HepG2 (cell line): ENCODE measurements around the gene HSPA1A. TPM values are rescaled to one million over a fixed set of nuclear protein-coding genes. Genes with fewer than 3 reads are reported as not detected.

ENCODE experiments used
- BCL3 ChIP-seq: sonication (generic); formaldehyde crosslinking; IDR thresholded peaks from 2 replicates; pipeline ENCODE4 v1.5.1; 2020; ENCODE audit warnings: mild to moderate bottlenecking, missing genetic modification reagents, moderate library complexity
- DPF2 ChIP-seq: sonication (generic); formaldehyde crosslinking; IDR thresholded peaks from 2 replicates; pipeline ENCODE4 v1.4.0; 2020; ENCODE audit warnings: mild to moderate bottlenecking, low read depth, missing genetic modification reagents, borderline replicate concordance
- E2F2 ChIP-seq: sonication (generic); formaldehyde crosslinking; IDR thresholded peaks from 2 replicates; pipeline ENCODE4 v1.4.0; 2020; ENCODE audit warnings: missing genetic modification reagents, borderline replicate concordance
- E2F5 ChIP-seq: sonication (generic); formaldehyde crosslinking; conservative IDR thresholded peaks from 2 replicates; pipeline ENCODE4 v1.4.0; 2020; ENCODE audit warnings: missing genetic modification reagents
- FLYWCH1 ChIP-seq: sonication (generic); formaldehyde crosslinking; IDR thresholded peaks from 2 replicates; pipeline ENCODE4 v1.8.1; 2023; ENCODE audit warnings: mild to moderate bottlenecking, missing genetic modification reagents
- FOXC1 ChIP-seq: sonication (generic); formaldehyde crosslinking; IDR thresholded peaks from 2 replicates; pipeline ENCODE4 v1.8.0; 2022; ENCODE audit warnings: mild to moderate bottlenecking, missing genetic modification reagents, borderline replicate concordance
- GTF2F1 ChIP-seq: fragments of 150-350 bp; IDR thresholded peaks from 2 replicates; pipeline ENCODE4 v1.6.1; 2014; ENCODE audit warnings: low read length
- GZF1 ChIP-seq: sonication (generic); formaldehyde crosslinking; IDR thresholded peaks from 2 replicates; pipeline ENCODE4 v1.5.1; 2020; ENCODE audit warnings: mild to moderate bottlenecking, missing genetic modification reagents
- HOXD1 ChIP-seq: sonication (generic); formaldehyde crosslinking; IDR thresholded peaks from 2 replicates; pipeline ENCODE4 v1.5.0; 2020; ENCODE audit warnings: missing genetic modification reagents
- IKZF4 ChIP-seq: sonication (generic); formaldehyde crosslinking; IDR thresholded peaks from 2 replicates; pipeline ENCODE4 v1.5.1; 2020; ENCODE audit warnings: borderline replicate concordance, mild to moderate bottlenecking, low read depth, missing genetic modification reagents; ENCODE audit errors: not compliant biosample characterization
- MTF1 ChIP-seq: sonication (generic); formaldehyde crosslinking; IDR thresholded peaks from 2 replicates; pipeline ENCODE4 v1.5.0; 2020; ENCODE audit warnings: missing genetic modification reagents
- NFRKB ChIP-seq: fragments of 450-650 bp; IDR thresholded peaks from 2 replicates; pipeline ENCODE4 v1.6.1; 2017
- NRL ChIP-seq: sonication (generic); formaldehyde crosslinking; IDR thresholded peaks from 2 replicates; pipeline ENCODE4 v1.5.0; 2020; ENCODE audit warnings: missing genetic modification reagents, mild to moderate bottlenecking, moderate library complexity, borderline replicate concordance
- RARG ChIP-seq: sonication (generic); formaldehyde crosslinking; IDR thresholded peaks from 2 replicates; pipeline ENCODE4 v1.4.0; 2020; ENCODE audit warnings: low read depth, mild to moderate bottlenecking, missing genetic modification reagents
- RFXANK ChIP-seq: IDR thresholded peaks from 2 replicates; pipeline ENCODE4 v1.6.1; 2016
- SP5 ChIP-seq: IDR thresholded peaks from 2 replicates; pipeline ENCODE4 v1.6.1; 2016; ENCODE audit warnings: low read depth, borderline replicate concordance
- TEAD3 ChIP-seq: optimal IDR thresholded peaks from 2 replicates; pipeline ENCODE3; 2016; ENCODE audit warnings: borderline replicate concordance
- TFAP4 ChIP-seq: sonication (generic); IDR thresholded peaks from 2 replicates; pipeline ENCODE4 v1.6.1; 2016; ENCODE audit warnings: low read depth, borderline replicate concordance
- WIZ ChIP-seq: sonication (generic); formaldehyde crosslinking; IDR thresholded peaks from 2 replicates; pipeline ENCODE4 v1.5.1; 2020; ENCODE audit warnings: mild to moderate bottlenecking, missing genetic modification reagents
- ZBTB25 ChIP-seq: IDR thresholded peaks from 2 replicates; pipeline ENCODE4 v1.6.1; 2018; ENCODE audit warnings: missing genetic modification reagents
- ZFP1 ChIP-seq: IDR thresholded peaks from 2 replicates; pipeline ENCODE4 v1.6.1; 2016
- ZNF234 ChIP-seq: sonication (generic); formaldehyde crosslinking; conservative IDR thresholded peaks from 2 replicates; pipeline ENCODE4 v1.5.1; 2020; ENCODE audit warnings: mild to moderate bottlenecking, missing genetic modification reagents
- ZNF431 ChIP-seq: sonication (generic); formaldehyde crosslinking; IDR thresholded peaks from 2 replicates; pipeline ENCODE4 v1.9.0; 2022; ENCODE audit warnings: missing genetic modification reagents, low read depth, mild to moderate bottlenecking, borderline replicate concordance
- ZNF556 ChIP-seq: sonication (generic); formaldehyde crosslinking; IDR thresholded peaks from 2 replicates; pipeline ENCODE4 v1.4.0; 2020; ENCODE audit warnings: mild to moderate bottlenecking, missing genetic modification reagents, borderline replicate concordance
- ZNF7 ChIP-seq: IDR thresholded peaks from 2 replicates; pipeline ENCODE4 v1.6.1; 2016; ENCODE audit warnings: missing biosample characterization, missing genetic modification reagents
- ZNF878 ChIP-seq: sonication (generic); formaldehyde crosslinking; IDR thresholded peaks from 2 replicates; pipeline ENCODE4 v1.8.1; 2023; ENCODE audit warnings: mild to moderate bottlenecking, missing genetic modification reagents, moderate library complexity
- polyA plus RNA-seq, 8 experiments: library from polyadenylated mRNA; depleted of rRNA in 3 of 8; stranded (reverse) in 7 of 8; unstranded in 1 of 8; fragments of >200 nt; fragmentation: Illumina TruSeq in 4 of 8; extraction: Trizol in 4 of 8; gene quantifications; 2 replicates each; pipeline versions ENCODE4 v1.2.1 to v1.2.3, GENCODE V29; 2011 to 2016; ENCODE audit warnings: low read depth in 4 of 8, missing spikeins in 1 of 8, mixed read lengths in 1 of 8; ENCODE audit not compliant: insufficient read depth in 1 of 8
- total RNA-seq, 5 experiments: library from RNA; depleted of rRNA; stranded (reverse); fragments of >200 nt; fragmentation: Illumina TruSeq; extraction: Trizol; gene quantifications; 2 replicates each; pipeline ENCODE4 v1.2.3, GENCODE V29; 2016; ENCODE audit warnings: low read depth in 1 of 5

Gene HSPA1A
- total and polyA plus RNA-seq, 2 of the 13 experiments (the other 11 are each of a cell fraction or from before 2014, with no cell fraction given), result 44.5 to 85.0 TPM

- TF ChIP-seq BCL3 (CRISPR knock-in tag) (peak; percentile 75), ZNF878 (CRISPR knock-in tag) (peak; percentile 43; the same call in 1 of the 2 replicates), DPF2 (no peak), ZBTB25 (CRISPR knock-in tag) (peak; percentile 64; the same call in 1 of the 2 replicates), MTF1 (CRISPR knock-in tag) (no peak; the same call in 1 of the 2 replicates), TFAP4 (peak; percentile 48; the same call in 1 of the 2 replicates), ZNF431 (CRISPR knock-in tag) (peak; percentile 0; the same call in 1 of the 2 replicates), HOXD1 (peak; percentile 78), SP5 (CRISPR knock-in tag) (peak; percentile 73), RARG (CRISPR knock-in tag) (peak; percentile 78; the same call in 1 of the 2 replicates), WIZ (peak; percentile 81; the same call in 1 of the 2 replicates), TEAD3 (peak; percentile 34), GZF1 (CRISPR knock-in tag) (0 out of 2 replicates have a peak, but pooled peaks have one; percentile 47), E2F5 (CRISPR knock-in tag) (no peak), RFXANK (peak; percentile 29; the same call in 1 of the 2 replicates), FOXC1 (CRISPR knock-in tag) (no peak; the same call in 1 of the 2 replicates), E2F2 (CRISPR knock-in tag) (no peak), GTF2F1 (no peak), IKZF4 (no peak), ZNF556 (CRISPR knock-in tag) (no peak; the same call in 1 of the 2 replicates), ZNF234 (peak; percentile 30; the same call in 1 of the 2 replicates), FLYWCH1 (no peak), ZNF7 (CRISPR knock-in tag) (no peak), NFRKB (no peak), NRL (CRISPR knock-in tag) (peak; percentile 59), ZFP1 (CRISPR knock-in tag) (no peak)
Measured at GRCh38 chr6:31795616-31796298, 19.6 kb upstream of the HSPA1A start, which contains the start of gene VARS1 (continued).
